Activated CD8-positive, alpha-beta T cell treated with anti-CD3 and anti-CD28 coated beads for 36 hours (primary cell): ENCODE results near the gene RAX2. TPM values are rescaled to one million over a fixed set of nuclear protein-coding genes. Genes with fewer than 3 reads are reported as not detected.
"Not testable (repeated sequence)": the region's sequence is repeated elsewhere in the genome, so short reads cannot be mapped to it uniquely, and the experiment has no call there.

Source experiments
- ATAC-seq: fragments of 200-7000 bp; cut with Tn5 transposase; one replicate; pipeline ENCODE4 v1.10.0; 2021; ENCODE audit warnings: mild to moderate bottlenecking, moderate library complexity
- CTCF ChIA-PET: fragments of 350-600 bp; sonication (Branson Sonifier 250); formaldehyde crosslinking; loops from one replicate; lab custom pipeline; 2021; ENCODE audit warnings: antibody characterized with exemption; lab: Charles Lee
- POLR2A ChIA-PET: fragments of 350-600 bp; sonication (Branson Sonifier 250); formaldehyde crosslinking; loops from one replicate; lab custom pipeline; 2021; ENCODE audit warnings: antibody characterized with exemption; lab: Charles Lee
- DNase-seq: peaks from one replicate; pipeline ENCODE4 v3.0.0-alpha.2; 2020
- H3K27ac Mint-ChIP-seq: one replicate; pipeline ENCODE4 v1.8.0; 2021; ENCODE audit warnings: mild to moderate bottlenecking, mixed read lengths
- H3K27me3 Mint-ChIP-seq: one replicate; pipeline ENCODE4 v1.8.0; 2021; ENCODE audit warnings: mixed read lengths
- H3K36me3 Mint-ChIP-seq: one replicate; pipeline ENCODE4 v1.8.0; 2021; ENCODE audit warnings: low read depth, mixed read lengths
- H3K4me1 Mint-ChIP-seq: one replicate; pipeline ENCODE4 v1.8.0; 2021; ENCODE audit warnings: low read depth, mixed read lengths
- H3K4me3 Mint-ChIP-seq: one replicate; pipeline ENCODE4 v1.8.0; 2021; ENCODE audit warnings: mild to moderate bottlenecking, moderate library complexity, mixed read lengths
- H3K9me3 Mint-ChIP-seq: one replicate; pipeline ENCODE4 v1.8.0; 2021; ENCODE audit warnings: mixed read lengths
- CTCF ChIP-seq: fragments of 200-600 bp; IDR thresholded peaks from one replicate; pipeline ENCODE4 v1.8.0; 2022; ENCODE audit warnings: antibody characterized with exemption, mild to moderate bottlenecking
- intact Hi-C: fragments of 100-400 bp; cut with micrococcal nuclease; formaldehyde crosslinking; loops from one replicate; pipeline ENCODE4 v1.10.0; 2022
- total RNA-seq, 2 experiments: library from RNA; stranded (reverse); gene quantifications; one replicate each; pipeline ENCODE4 v1.2.3, GENCODE V29; 2021

RAX2 gene
- total RNA-seq, 2 experiments from 2014 or later = not detected

- intact Hi-C loops = loop anchor here (10.0 kb wide), 1 partner anchor 53 kb away; the partner anchor contains the start of genes APBA3 and MRPL54
- H3K36me3 Mint-ChIP-seq = no peaks in the 10 kb centered on the region
- ATAC-seq (no peak), DNase-seq (no peak)
- H3K4me1 Mint-ChIP-seq = peaks cover 41% of the 10 kb centered on the region
- no peak overlapping the region for H3K4me3 Mint-ChIP-seq
- no peak for TF ChIP-seq CTCF
- H3K27ac Mint-ChIP-seq = peak overlapping the region; percentile 36
- no peaks in the 10 kb centered on the region for H3K27me3 Mint-ChIP-seq
- POLR2A ChIA-PET = interaction anchor here (0.7 to 1.0 kb wide), 2 partner anchors 34 to 55 kb away, joined by 3 to 5 read pairs; partner anchors contain the start of gene MRPL54
- H3K9me3 Mint-ChIP-seq = no peaks in the 10 kb centered on the region
- CTCF ChIA-PET = interaction anchor here (1.2 to 3.5 kb wide), 3 partner anchors 29 to 55 kb away, joined by 3 to 18 read pairs (median 12); partner anchors contain the start of genes APBA3 and MRPL54
Measured at GRCh38 chr19:3817761-3818160, 45.7 kb upstream of the RAX2 start.

- DNase-seq = no peak
- Mint-ChIP-seq H3K36me3 (peaks cover 3% of the 10 kb centered on the region), H3K27me3 (no peaks in the 10 kb centered on the region), H3K4me3 (no peak overlapping the region), H3K4me1 (peaks cover 43% of the 10 kb centered on the region), H3K9me3 (peaks cover 4% of the 10 kb centered on the region), H3K27ac (no peak overlapping the region)
- POLR2A ChIA-PET = no interaction called here
- ATAC-seq = no peak
- CTCF ChIA-PET = interaction anchor here (1.2 to 3.5 kb wide), 2 partner anchors 32 to 54 kb away, joined by 3 to 18 read pairs; partner anchors contain the start of genes APBA3 and MRPL54
- intact Hi-C loops = loop anchor here (10.0 kb wide), 1 partner anchor 52 kb away; the partner anchor contains the start of genes APBA3 and MRPL54
- no peak for TF ChIP-seq CTCF
Measured at GRCh38 chr19:3816566-3817218, 44.7 kb upstream of the RAX2 start.

GRCh38 chr19:3816148-3816547 lies 44.1 kb upstream of the RAX2 start:
- POLR2A ChIA-PET, H3K27me3 Mint-ChIP-seq, DNase-seq, ATAC-seq, H3K27ac Mint-ChIP-seq, H3K4me3 Mint-ChIP-seq, H3K9me3 Mint-ChIP-seq, H3K36me3 Mint-ChIP-seq: not testable (repeated sequence)
- intact Hi-C loops = loop anchor here (10.0 kb wide), 1 partner anchor 51 kb away; the partner anchor contains the start of genes APBA3 and MRPL54
- H3K4me1 Mint-ChIP-seq = peaks cover 42% of the 10 kb centered on the region
- CTCF ChIA-PET = interaction anchor here (1.2 to 3.5 kb wide), 4 partner anchors 20 to 149 kb away, joined by 3 to 18 read pairs (median 4); partner anchors contain the start of genes APBA3 and MRPL54

GRCh38 chr19:3814648-3815047 lies 42.6 kb upstream of the RAX2 start:
- DNase-seq = no peak
- Mint-ChIP-seq H3K4me1 (peaks cover 53% of the 10 kb centered on the region), H3K36me3 (peaks cover 3% of the 10 kb centered on the region), H3K27ac (peak overlapping the region; percentile 93), H3K9me3 (peaks cover 4% of the 10 kb centered on the region), H3K4me3 (no peak overlapping the region), H3K27me3 (no peaks in the 10 kb centered on the region)
- no peak for TF ChIP-seq CTCF
- ATAC-seq = no peak
- ChIA-PET CTCF (interaction anchor here (1.3 to 1.5 kb wide), 2 partner anchors 18 to 147 kb away, joined by 3 to 5 read pairs; no protein-coding TSS in a partner anchor), POLR2A (no interaction called here)
- intact Hi-C loops = loop anchor here (10.0 kb wide), 1 partner anchor 50 kb away; the partner anchor contains the start of genes APBA3 and MRPL54

GRCh38 chr19:3813473-3814392 lies 41.7 kb upstream of the RAX2 start:
- ChIA-PET CTCF (interaction anchor here (0.6 to 2.6 kb wide), 4 partner anchors 8 to 326 kb away, joined by 3 to 14 read pairs (median 3); no protein-coding TSS in a partner anchor), POLR2A (interaction anchor here (1.2 to 2.9 kb wide), 6 partner anchors 16 to 51 kb away, joined by 3 to 15 read pairs (median 7); partner anchors contain the start of genes MATK and MRPL54)
- peak; percentile 35 for DNase-seq
- intact Hi-C loops = loop anchor here (10.0 kb wide), 1 partner anchor 49 kb away; the partner anchor contains the start of genes APBA3 and MRPL54
- H3K4me3 Mint-ChIP-seq = no peak overlapping the region
- H3K4me1 Mint-ChIP-seq = peaks cover 51% of the 10 kb centered on the region
- H3K27ac Mint-ChIP-seq = peak overlapping the region; percentile 93
- H3K9me3 Mint-ChIP-seq = peaks cover 4% of the 10 kb centered on the region
- TF ChIP-seq CTCF = no peak
- peaks cover 3% of the 10 kb centered on the region for H3K36me3 Mint-ChIP-seq
- H3K27me3 Mint-ChIP-seq = no peaks in the 10 kb centered on the region
- no peak for ATAC-seq
